CD4-positive, alpha-beta T cell treated with Interleukin-6 at 100 ng/mL for 8 hours (primary cell): Measurements from ENCODE around the gene BAG3.
"Not testable (repeated sequence)": the region's sequence is repeated elsewhere in the genome, so short reads cannot be mapped to it uniquely, and the experiment has no call there.

Experiments
- DNase-seq: peaks from one replicate; pipeline ENCODE4 v3.0.0-alpha.2; 2020; ENCODE audit warnings: mixed read lengths, low spot score

The BAG3 gene

DNA sequence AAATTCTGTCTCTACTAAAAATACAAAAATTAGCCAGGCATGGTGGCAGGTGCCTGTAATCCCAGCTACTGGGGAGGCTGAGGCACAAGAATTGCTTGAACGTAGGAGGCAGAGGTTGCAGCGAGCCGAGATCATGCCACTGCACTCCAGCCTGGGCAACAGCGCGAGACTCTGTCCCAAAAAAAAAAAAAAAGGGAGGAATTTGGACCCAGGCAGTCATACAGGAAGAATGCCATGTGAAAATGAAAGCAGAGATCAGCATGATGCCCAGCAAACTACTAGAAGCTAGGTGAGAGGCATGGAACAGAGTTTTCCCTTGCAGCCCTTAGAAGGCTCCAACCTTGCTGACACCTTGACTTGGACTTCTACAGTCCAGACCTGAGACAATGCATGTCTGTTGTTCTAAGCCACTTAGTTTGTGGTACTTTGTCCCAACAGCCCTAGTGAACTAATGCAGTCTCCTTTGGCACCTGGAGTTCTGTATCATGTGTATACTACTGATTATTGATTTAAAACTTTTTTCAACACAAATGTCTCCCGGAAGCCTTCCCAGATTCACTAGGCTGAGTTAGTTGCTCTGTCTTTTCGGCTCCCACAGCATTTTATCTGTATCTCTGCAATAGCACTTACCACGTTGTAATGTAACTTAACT lies 10.2 kb upstream of the BAG3 start:
- no peak for DNase-seq

DNA sequence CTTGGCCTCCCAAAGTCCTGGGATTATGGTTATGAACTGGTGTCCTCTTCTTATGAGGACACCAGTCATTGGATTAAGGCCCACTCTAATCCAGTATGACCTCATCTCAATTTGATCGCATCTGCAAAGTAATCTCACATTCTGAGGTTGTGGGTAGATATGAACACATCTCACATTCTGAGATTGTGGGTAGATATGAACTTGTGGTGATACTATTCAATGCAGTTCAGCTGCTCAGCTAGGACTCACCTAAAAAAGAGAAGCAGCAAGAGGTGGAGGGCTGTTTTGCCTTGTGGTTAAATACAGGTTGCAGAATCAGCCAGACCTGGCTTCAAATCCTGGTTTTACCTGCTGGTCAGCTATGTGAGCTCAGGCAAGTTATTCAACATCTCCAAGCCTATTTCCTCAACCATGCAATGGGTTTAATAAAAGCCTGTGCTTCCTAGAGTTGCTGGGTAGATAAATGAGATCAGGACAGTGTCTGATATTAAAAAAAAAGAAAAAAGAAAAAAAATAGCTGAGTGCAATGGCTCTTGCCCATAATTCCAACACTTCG lies 8.5 kb upstream of the BAG3 start:
- peak; percentile 42 for DNase-seq

DNA sequence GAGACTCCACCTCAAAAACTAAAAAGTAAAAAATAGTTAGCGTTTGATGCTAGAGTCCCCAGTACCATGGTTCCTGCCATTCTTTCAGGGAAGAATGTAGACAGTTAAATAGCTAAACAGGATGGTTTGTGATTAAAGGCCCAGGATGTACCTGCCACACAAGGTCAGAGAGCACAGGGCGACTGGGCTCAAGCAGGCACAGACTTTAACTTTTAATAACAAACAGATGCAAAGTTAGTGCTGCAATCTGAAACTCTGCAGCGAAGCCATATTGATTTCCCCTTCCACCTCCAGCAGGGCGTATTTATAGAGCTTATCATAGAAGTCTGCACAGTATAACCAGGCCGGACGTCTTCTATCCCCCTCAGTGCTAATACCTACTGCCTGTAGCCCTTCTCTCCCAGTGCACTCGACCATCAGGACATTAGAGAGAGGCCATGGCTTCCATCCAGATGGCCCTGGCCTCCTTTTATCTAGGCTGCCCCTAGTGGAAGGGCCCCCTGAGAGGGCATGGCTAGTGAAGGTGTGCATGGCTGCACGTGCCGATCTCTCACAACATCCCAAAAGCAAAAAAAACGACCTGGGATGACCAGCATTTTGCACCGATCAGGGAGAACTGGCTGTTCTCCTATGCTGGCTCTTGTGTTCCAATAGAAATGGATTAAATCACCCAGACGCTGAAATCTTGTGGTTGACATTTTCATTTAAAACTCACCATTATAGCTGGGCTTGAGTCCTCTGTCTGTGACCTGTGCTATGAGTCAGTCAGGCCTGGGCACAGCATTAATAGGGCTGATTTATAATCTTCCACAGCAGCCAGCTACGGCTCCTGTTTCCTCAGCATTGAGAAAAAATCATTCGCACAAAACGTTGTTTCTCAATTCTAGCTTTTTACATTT lies 7.6 kb upstream of the BAG3 start:
- no peak for DNase-seq

DNA sequence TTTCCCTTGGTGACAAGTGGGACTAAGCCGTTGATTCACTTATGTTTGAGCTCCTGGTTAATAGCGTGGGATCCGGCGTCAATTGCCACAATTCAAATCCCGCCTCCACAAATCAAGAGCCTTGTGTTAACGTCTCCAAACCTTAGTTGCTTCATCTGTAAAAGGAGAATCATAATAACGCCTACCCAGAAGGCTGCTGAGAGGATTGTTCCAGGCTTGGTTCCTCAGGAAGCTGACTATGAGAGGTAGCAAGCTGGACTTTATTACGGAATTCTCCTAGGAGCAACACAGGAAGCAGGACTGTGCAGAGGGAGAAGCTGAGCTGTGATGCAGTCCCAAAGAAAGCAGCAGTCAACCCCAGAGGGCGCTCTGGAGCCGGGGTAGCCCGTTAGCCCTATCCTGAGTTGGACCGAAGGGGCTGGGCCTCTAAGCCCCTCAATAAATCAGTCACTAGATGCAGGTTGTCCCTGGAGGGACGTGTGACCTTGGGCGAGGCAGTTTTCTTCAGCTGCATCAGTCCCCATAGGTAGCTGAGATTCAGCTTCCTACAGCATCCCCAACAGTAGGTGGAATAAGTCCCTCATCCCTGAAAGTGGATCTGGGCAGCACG lies 6.9 kb upstream of the BAG3 start:
- DNase-seq: no peak

DNA sequence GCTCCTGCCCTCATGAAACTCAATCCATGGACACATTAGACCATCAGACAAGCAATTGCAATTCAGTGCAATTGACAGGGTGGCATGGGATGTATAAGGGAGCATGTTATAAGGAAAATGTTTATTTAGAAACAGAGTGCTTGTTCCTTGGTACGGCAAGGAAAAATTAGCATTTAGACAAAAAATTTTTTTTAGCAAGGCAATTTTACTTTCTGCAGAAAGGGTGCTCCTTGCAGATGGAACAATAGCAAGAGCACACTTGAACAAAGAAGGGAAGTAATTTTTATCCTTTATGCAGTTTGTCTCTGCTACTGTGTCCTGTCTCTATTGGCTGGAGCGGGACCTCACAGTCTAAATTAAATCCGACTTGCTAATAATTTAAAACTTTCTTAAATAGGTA lies 6.2 kb upstream of the BAG3 start:
- no peak for DNase-seq

DNA sequence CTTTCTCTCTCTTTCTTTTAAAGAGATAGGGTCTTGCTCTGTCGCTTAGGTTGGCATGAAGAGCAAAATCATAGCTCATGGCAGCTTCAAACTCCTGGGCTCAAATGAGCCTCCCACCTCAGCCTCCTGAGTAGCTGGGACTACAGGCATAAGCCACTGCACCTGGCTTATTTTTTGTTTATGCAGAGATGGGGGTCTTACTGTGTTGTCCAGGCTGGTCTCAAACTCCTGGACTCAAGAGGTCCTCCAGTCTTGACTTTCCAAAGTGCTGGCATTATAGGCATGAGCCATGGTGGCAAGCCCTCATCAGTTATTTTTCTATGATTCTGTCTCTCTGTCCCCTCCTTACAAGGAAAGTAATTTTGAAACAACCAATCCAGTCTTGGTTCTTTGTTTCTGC lies 1.1 kb upstream of the BAG3 start:
- DNase-seq: no peak

DNA sequence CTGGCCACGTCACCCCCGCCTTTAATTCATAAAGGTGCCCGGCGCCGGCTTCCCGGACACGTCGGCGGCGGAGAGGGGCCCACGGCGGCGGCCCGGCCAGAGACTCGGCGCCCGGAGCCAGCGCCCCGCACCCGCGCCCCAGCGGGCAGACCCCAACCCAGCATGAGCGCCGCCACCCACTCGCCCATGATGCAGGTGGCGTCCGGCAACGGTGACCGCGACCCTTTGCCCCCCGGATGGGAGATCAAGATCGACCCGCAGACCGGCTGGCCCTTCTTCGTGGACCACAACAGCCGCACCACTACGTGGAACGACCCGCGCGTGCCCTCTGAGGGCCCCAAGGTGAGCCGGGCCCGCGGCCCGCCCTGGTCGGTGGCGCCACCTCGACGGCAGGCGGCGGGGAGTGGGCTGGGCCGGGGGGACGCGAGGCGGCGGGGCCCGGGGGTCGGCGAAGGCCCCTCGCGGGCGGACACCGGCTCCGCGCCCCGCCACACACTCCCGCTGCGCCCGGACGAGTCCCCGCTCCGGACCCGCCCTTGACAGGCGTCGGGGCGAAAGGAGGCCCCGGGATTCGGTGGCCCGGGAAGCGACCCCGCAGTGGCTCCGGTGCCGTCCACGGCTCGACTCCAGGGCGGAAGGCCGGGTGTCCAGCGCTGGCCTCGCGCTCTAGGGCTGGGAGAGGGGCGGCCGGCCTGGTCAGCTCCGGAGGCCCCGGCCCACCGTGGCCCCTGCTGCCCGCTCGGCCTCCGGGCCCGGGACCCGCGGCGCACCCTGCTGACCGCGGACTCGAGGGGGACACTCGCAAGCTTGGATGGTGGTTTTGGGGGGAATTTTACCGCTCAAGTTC lies 557 bp downstream of the BAG3 start:
- DNase-seq: no peak

DNA sequence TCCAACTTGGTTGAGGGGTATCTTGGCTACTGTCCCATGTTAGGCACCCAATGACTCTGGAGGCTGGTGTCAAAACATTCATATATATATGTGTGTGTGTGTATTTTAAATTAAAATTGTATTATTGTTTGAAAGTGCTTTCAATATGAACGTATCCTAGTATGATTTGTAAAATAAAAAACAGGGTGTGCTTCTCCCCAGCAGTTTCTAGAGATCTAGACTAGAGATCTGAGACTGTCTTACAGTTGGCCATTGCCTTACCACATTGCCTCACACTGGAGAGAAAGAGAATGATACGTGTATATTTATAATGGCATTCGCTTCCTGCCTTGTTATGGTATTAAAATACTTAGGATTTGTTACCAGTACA lies 1.2 kb downstream of the BAG3 start:
- peak; percentile 56 for DNase-seq

DNA sequence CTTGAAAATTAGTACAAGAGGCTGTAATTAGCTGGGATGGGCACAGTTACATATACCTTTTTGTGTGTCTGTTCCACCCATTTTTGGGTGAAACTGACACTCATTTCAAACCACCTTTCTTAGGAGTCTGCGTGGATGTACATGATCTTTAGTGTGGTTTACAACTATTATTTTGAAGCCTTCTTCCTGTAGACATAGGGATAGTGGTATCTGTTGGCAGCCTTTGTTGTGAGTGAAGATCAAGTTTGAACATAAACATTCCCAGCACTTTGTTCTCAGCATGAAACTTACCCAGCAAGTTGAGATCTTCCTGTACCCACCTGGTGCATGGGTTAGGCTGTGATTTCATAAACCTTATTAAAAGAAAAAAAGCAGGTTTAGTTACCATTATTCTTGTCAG lies 2.0 kb downstream of the BAG3 start:
- peak; percentile 42 for DNase-seq

DNA sequence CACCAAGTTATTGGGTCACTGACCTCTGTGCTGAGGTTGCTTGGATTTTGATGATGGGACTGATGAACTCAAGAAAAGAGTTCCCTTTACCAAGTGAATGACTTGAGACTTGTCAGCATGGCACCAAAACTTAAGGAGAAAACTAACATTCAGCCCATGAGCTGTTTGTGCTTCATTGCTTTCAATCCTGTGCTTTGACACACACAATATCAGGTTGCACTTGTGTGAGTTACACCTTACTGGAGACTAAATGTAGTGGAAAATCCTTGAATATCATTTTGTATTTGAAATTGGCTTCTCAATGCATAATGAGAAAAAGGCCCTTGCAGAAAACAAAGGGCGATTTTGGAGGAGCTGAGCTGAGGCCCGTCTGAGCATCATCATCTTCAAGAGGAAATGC lies 2.7 kb downstream of the BAG3 start:
- DNase-seq: no peak

DNA sequence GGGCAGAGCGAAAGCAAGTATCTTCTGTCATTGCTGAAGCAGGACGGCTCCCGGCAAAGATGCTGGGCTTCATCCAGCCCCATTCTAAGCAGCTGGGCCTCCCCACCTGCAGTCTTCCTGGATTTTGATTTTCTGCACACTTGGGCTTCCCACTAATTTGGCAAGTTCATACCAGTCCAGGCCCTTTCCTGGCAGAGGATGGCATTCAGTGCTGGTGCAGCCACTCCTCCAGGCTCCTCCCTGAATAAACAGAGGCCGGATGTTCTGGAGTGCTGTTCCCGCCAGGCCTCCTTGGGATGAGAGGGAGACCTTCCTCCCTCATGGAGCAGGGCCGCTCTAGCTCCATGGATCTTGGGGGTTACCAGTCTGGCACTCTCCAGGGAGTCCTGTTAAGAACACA lies 3.4 kb downstream of the BAG3 start:
- no peak for DNase-seq

DNA sequence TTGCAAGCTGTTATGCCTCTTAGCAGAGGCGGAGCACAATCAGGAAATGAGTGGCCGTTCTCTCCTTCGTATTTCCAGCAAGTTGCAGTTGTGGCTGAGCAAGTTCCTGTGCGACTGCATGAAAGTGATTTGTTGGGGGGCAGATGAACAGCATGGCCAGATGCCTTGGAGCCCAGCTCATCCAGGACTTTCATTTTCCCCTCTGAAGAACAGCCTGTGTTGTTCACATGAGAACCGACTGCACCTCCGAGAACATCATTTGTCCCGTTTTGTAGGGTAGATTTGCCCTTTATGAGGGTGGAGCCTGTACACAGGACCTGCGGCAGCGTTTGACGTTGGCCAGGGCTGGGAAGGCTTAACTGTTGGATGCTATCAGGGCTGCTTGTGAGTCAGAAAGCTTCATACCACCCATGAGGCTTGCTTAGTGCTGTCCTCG lies 4.4 kb downstream of the BAG3 start:
- DNase-seq: peak; percentile 58

DNA sequence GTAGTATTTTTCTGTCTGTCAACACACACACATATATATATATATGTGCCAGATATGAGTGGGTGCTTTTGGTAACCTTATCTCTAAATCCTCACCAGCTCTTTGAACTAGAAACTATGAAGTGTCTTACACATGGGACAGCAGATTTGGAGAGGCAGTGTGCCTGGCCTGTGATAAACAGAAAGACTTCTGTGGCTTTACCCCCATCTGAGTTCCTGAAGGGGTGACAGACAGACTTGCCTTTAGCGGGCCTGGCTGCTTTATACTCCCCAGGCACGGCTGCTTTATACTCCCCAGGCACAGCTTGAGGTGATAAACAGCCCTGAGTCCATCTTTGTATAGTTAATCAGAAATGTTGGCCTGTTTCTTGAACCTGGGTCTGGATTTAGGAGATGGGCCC lies 5.6 kb downstream of the BAG3 start:
- no peak for DNase-seq

DNA sequence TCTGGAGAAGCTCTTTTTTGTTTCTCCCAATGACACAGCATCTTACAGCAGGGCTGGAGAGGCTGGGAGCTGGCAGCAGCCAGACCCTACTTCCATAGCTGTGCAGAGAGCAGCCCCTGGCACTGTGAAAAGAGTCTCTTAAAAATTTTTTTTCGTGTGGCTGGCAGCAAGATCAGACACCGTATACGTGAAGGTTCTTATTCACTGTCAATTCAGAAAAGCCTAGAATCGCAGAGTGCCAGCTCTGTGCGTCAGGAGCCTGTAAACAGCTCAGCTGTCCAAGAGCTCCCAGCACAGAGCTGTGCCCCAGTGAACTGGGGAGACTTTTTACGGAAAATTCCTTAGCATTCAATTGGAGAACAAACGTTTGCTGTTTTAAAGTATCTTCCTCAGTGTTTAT lies 6.5 kb downstream of the BAG3 start:
- DNase-seq: no peak

DNA sequence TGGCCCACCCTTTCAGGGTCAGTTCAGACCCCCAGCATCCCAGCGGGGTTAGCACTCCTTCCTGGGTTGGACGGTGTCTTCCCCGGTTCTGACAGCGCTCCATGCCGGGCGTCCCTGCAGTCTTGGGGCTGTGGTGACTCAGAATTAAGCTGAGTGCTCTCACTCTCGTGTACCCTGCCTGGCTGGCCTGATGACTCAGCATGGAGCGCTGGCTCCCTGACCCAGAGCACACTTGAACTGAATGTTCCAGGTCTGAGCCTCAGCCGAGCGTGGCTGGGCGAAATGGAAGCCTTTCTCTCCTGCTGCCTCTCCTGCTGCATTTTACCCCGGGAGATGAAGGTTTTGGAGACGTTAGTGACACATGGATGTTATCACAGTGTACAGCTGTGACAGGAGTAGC lies 7.1 kb downstream of the BAG3 start:
- no peak for DNase-seq

DNA sequence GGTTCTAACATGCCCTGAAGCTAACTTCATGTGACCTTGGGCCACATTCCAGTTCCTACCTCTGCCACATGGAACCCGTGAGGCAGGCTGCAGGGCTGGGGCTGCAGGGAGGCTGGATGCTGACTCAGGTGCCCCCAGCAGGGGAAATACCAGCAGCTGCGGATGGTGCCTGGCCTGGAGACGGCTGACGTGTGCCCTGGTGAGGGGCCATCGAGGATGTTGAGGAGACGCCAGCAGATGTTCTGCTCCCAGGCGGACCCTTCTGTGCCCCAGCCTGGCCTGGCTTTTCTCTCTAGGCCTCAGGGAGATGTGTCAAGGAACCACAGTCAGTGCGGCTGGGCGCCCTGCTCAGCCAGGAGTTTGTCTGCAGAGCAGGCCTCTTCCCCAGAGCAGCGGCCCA lies 8.8 kb downstream of the BAG3 start:
- no peak for DNase-seq

DNA sequence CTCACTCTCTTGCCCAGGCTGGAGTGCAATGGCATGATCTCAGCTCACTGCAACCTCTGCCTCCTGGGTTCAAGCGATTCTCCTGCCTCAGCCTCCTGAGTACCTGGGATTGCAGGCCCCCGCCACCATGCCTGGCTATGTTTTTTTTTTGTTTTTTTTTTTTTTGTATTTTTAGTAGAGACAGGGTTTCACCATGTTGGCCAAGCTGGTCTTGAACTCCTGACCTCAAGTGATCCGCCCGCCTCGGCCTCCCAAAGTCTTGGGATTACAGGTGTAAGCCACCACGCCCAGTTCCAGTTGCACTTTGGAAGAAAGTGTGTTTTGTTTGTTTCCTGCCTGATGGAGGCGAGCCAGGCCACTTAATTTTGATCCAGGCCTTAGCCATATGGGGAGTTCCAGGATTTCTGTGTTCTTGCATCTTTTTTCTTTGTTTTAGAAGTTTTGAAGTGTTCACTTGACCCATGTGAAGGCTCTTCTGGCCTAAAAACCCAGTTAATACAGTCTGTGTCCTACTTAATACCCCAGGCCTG lies 11.0 kb downstream of the BAG3 start:
- DNase-seq: not testable (repeated sequence)

DNA sequence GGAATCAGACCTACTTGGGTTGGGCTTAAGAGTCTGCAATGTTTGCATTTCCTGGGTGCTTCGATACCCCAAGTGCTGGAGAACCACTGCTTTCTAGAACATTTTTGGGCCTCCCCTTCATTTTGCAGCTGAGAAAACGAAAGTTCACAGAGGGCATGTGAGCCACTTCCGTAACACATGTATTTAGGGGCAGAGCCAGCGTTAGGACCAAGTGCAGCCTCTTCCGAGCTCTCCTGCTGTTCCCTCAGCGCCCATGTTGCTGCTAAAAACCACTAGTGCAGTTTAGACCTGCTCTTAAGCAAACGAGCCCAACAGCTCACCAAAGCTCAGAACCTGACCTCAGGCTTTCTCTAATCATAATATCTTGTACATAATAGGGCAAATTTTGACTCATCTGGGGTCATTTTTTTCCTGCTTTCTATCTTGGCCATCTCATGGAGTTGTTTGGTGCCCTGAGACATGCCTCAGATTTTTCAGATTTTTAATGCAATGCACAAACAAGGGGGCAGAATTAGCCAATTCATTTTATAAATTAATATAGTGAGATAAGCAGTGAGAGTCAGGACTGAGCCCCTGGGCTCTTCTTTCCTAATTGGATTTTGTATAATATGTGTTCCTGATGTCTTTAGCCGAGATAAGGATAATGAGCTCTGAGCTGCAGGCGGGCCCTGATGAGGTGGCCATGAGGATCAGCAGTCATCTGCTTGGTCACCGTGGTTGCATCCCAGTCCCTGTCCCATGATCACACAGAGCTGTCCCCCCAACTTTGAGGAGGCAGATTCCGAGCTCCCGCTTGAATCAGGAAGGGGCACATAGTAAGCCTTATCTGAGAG lies 12.9 kb downstream of the BAG3 start:
- DNase-seq: peak; percentile 56

DNA sequence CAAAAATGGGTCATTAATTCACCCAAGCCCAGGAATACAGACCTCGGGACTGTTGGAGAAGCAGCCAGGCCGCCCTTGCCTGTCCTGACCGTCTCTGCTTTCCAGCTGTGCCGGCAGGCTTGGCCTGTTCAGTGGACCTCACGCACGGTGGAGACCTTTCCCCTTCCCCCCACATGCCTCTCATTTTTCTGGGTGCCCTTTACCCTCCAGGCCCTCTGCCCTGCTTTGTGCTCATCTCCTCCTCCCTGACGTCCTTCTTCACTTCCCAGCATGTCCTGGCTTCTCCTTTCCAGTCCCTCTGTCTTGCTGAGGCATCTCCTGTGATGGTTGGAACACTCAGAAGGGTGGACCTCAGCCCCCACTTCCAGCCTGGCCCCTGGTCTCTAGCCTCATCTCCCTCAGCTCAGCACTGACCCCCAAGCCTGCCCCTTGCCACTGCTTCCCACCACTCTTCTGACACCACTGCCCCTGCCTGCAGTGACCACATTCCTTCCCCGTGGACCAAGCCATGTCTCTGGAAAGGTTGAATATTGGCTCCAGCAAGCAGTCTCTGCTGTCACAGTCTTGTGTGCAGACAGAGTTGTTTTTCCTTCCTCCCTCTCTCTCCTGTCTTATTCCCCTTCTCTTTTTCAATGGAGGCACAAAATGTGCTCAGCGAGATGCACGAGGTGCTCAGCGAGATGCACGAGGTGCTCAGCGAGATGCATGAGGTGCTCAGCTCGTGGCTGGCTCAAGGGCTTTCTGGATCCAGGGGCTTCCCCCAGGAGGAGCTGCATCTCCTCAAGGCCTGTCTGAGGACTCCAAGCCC lies 14.9 kb downstream of the BAG3 start:
- DNase-seq: no peak

DNA sequence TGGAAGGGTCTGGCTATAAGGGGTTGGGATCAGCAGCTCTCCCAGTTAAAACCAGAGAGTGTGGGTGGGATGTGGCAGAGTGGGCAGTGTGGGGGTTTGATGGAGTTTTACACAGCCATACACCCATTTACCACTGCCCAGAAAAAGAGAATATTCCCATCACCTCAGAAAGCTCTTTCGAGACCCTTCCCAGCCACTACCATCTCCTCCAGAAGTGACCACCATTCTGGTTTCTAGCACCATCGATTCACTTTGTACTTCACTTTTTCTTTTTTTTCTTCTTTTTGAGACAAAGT lies 15.5 kb downstream of the BAG3 start:
- no peak for DNase-seq
